ENCODE measurements around the gene BOLL.
"Not testable (repeated sequence)": the region's sequence is repeated elsewhere in the genome, so short reads cannot be mapped to it uniquely, and the experiment has no call there.

DNA sequence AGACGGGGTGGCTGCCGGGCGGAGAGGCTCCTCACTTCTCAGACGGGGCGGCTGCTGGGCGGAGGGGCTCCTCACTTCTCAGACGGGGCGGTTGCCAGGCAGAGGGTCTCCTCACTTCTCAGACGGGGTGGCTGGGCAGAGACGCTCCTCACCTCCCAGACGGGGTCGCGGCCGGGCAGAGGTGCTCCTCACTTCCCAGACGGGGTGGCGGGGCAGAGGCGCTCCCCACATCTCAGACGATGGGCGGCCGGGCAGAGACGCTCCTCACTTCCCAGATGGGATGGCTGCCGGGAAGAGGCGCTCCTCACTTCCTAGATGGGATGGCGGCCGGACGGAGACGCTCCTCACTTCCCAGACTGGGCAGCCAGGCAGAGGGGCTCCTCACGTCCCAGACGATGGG, 88.5 kb downstream of the BOLL start:
- TF ChIP-seq, protein P1, sequence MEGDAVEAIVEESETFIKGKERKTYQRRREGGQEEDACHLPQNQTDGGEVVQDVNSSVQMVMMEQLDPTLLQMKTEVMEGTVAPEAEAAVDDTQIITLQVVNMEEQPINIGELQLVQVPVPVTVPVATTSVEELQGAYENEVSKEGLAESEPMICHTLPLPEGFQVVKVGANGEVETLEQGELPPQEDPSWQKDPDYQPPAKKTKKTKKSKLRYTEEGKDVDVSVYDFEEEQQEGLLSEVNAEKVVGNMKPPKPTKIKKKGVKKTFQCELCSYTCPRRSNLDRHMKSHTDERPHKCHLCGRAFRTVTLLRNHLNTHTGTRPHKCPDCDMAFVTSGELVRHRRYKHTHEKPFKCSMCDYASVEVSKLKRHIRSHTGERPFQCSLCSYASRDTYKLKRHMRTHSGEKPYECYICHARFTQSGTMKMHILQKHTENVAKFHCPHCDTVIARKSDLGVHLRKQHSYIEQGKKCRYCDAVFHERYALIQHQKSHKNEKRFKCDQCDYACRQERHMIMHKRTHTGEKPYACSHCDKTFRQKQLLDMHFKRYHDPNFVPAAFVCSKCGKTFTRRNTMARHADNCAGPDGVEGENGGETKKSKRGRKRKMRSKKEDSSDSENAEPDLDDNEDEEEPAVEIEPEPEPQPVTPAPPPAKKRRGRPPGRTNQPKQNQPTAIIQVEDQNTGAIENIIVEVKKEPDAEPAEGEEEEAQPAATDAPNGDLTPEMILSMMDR (IDR thresholded peaks at IDR 0.05) = not testable (repeated sequence)
- TF ChIP-seq EZH2 (IDR thresholded peaks at IDR 0.05; ENCODE audit: borderline replicate concordance, insufficient read depth, low read depth, low read length, poor library complexity, severe bottlenecking) = not testable (repeated sequence)

Data from B cell (primary cell).